HFFc6 (cell line): ENCODE results near the gene PLEKHG4B. TPM values are rescaled to one million over a fixed set of nuclear protein-coding genes. Genes with fewer than 3 reads are reported as not detected.
A peak's percentile ranks its signal among the peaks of the same experiment; 100 is the strongest.

Experiments
- DNase-seq: peaks from one replicate; pipeline ENCODE4 v3.0.0-alpha.2; 2018
- H3K27ac Mint-ChIP-seq: 2 replicates; pipeline ENCODE4 v1.8.0; 2020; ENCODE audit warnings: mild to moderate bottlenecking, mixed read lengths
- H3K27me3 Mint-ChIP-seq: 2 replicates; pipeline ENCODE4 v1.8.0; 2021; ENCODE audit warnings: mild to moderate bottlenecking, moderate library complexity, mixed read lengths; ENCODE audit not compliant: insufficient read depth
- H3K36me3 Mint-ChIP-seq: 2 replicates; pipeline ENCODE4 v1.8.0; 2021; ENCODE audit warnings: low read depth, mixed read lengths
- H3K4me1 Mint-ChIP-seq: 2 replicates; pipeline ENCODE4 v1.8.0; 2020; ENCODE audit warnings: low read depth, mixed read lengths
- H3K4me3 Mint-ChIP-seq: 2 replicates; pipeline ENCODE4 v1.8.0; 2020; ENCODE audit warnings: mild to moderate bottlenecking, moderate library complexity, mixed read lengths
- H3K9me3 Mint-ChIP-seq: 2 replicates; pipeline ENCODE4 v1.8.0; 2020; ENCODE audit warnings: mild to moderate bottlenecking, mixed read lengths
- CTCF ChIP-seq: fragments of 200-600 bp; sonication (generic); IDR thresholded peaks from 2 replicates; pipeline ENCODE4 v1.5.0; 2021; ENCODE audit warnings: antibody characterized with exemption, mild to moderate bottlenecking
- total RNA-seq, 6 experiments: library from RNA; stranded (reverse); fragmentation: NEBNext Ultra II Directional; extraction: Animal tissue kit (Norgen Biotek cat#: 25700); gene quantifications; 2 replicates in 1 of 6; 3 replicates in 5 of 6; pipeline ENCODE4 v1.2.3, GENCODE V29; 2021

The PLEKHG4B gene
- total RNA-seq, 6 experiments from 2014 or later: 0.66 to 4.3 (median 3.9) TPM

GRCh38 chr5:136901-137300 lies 44.9 kb downstream of the PLEKHG4B start:
- H3K36me3 Mint-ChIP-seq: no peaks in the 10 kb centered on the region
- TF ChIP-seq CTCF: peak; percentile 45
- no peak for DNase-seq
- no peaks in the 10 kb centered on the region for H3K4me1 Mint-ChIP-seq
- no peaks in the 10 kb centered on the region for H3K9me3 Mint-ChIP-seq
- peaks cover 10% of the 10 kb centered on the region; the same call in 1 of the 2 replicates for H3K27me3 Mint-ChIP-seq
- H3K27ac Mint-ChIP-seq: no peak overlapping the region
- H3K4me3 Mint-ChIP-seq: no peak overlapping the region

- Mint-ChIP-seq H3K4me3 (no peak overlapping the region), H3K9me3 (no peaks in the 10 kb centered on the region), H3K36me3 (no peaks in the 10 kb centered on the region), H3K27ac (no peak overlapping the region), H3K27me3 (peaks cover 12% of the 10 kb centered on the region), H3K4me1 (no peaks in the 10 kb centered on the region)
- no peak for DNase-seq
- no peak for TF ChIP-seq CTCF
Observed at GRCh38 chr5:137741-138140, 45.8 kb downstream of the PLEKHG4B start.

GRCh38 chr5:138936-139335 lies 47.0 kb downstream of the PLEKHG4B start:
- H3K4me3 Mint-ChIP-seq: no peak overlapping the region
- peaks cover 13% of the 10 kb centered on the region for H3K27me3 Mint-ChIP-seq
- TF ChIP-seq CTCF: no peak
- no peak overlapping the region for H3K27ac Mint-ChIP-seq
- H3K36me3 Mint-ChIP-seq: no peaks in the 10 kb centered on the region
- DNase-seq: no peak
- no peaks in the 10 kb centered on the region for H3K9me3 Mint-ChIP-seq
- no peaks in the 10 kb centered on the region for H3K4me1 Mint-ChIP-seq

- no peak for DNase-seq
- TF ChIP-seq CTCF: no peak
- no peak overlapping the region for H3K27ac Mint-ChIP-seq
- no peaks in the 10 kb centered on the region for H3K9me3 Mint-ChIP-seq
- no peak overlapping the region for H3K4me3 Mint-ChIP-seq
- H3K27me3 Mint-ChIP-seq: peaks cover 19% of the 10 kb centered on the region
- no peaks in the 10 kb centered on the region for H3K36me3 Mint-ChIP-seq
- H3K4me1 Mint-ChIP-seq: no peaks in the 10 kb centered on the region
Observed at GRCh38 chr5:139579-140442, 47.8 kb downstream of the PLEKHG4B start.

- H3K9me3 Mint-ChIP-seq: no peaks in the 10 kb centered on the region
- no peak overlapping the region for H3K4me3 Mint-ChIP-seq
- no peak for DNase-seq
- no peak overlapping the region for H3K27ac Mint-ChIP-seq
- H3K27me3 Mint-ChIP-seq: peaks cover 20% of the 10 kb centered on the region
- H3K36me3 Mint-ChIP-seq: no peaks in the 10 kb centered on the region
- no peak for TF ChIP-seq CTCF
- no peaks in the 10 kb centered on the region for H3K4me1 Mint-ChIP-seq
Observed at GRCh38 chr5:140443-140829, 48.5 kb downstream of the PLEKHG4B start.
